ENCODE results near the gene RPS4Y1.

The RPS4Y1 gene

DNA sequence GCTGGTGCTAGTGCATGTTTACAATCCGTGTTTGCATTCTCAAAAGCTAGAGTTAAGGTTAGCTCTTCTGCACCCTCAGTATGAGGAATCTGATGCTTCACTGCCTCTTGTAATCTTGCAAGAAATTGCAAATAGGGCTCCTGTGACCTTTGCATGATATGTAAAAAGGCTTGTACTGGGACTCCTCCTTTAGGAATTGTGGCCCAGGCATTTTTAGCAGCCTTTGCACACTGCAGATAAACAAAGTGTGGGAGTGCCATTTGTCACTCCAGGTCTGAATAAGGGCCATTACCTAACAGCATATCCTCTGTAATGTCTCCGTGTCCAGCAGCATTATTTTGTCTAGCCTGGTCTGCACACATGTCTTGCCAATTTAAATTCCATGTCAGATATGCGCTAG, 44.5 kb downstream of the RPS4Y1 start:
- H3K36me3 ChIP-seq: no peaks in the 10 kb centered on the region
- DNase-seq: no peak
- TF ChIP-seq CTCF (IDR thresholded peaks at IDR 0.05; ENCODE audit: low read depth, low read length): no peak
- no peak overlapping the region for H3K27ac ChIP-seq
- H3K9me3 ChIP-seq (ENCODE audit: severe bottlenecking): no peaks in the 10 kb centered on the region
- H3K27me3 ChIP-seq (ENCODE audit: insufficient read depth, low read depth, severe bottlenecking): no peaks in the 10 kb centered on the region
- H3K4me3 ChIP-seq (ENCODE audit: low read depth, low read length): no peak overlapping the region

DNA sequence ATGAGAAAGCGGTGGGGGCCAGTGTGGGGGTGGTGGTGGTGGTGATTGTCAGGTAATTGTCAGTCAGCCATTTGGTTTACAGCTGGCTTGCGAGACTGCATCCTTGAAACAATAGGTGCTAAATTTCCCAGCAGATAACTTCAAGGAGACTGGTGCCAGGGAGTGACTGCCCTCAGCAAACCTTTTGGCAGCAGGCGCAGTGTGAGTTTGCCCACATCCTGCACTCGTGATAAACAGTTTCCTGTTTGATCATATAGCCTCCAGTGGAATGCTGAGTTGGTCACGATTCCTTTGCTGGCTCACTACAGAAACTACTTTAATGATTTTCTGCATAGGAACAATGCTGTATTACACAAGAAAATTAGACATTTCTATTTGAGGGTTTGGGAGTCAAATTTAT, 46.0 kb downstream of the RPS4Y1 start:
- Histone ChIP-seq H3K27me3 (ENCODE audit: insufficient read depth, low read depth, severe bottlenecking) (no peaks in the 10 kb centered on the region), H3K36me3 (no peaks in the 10 kb centered on the region), H3K9me3 (ENCODE audit: severe bottlenecking) (no peaks in the 10 kb centered on the region), H3K4me3 (ENCODE audit: low read depth, low read length) (no peak overlapping the region), H3K27ac (no peak overlapping the region)
- no peak for DNase-seq
- no peak for TF ChIP-seq CTCF (IDR thresholded peaks at IDR 0.05; ENCODE audit: low read depth, low read length)

DNA sequence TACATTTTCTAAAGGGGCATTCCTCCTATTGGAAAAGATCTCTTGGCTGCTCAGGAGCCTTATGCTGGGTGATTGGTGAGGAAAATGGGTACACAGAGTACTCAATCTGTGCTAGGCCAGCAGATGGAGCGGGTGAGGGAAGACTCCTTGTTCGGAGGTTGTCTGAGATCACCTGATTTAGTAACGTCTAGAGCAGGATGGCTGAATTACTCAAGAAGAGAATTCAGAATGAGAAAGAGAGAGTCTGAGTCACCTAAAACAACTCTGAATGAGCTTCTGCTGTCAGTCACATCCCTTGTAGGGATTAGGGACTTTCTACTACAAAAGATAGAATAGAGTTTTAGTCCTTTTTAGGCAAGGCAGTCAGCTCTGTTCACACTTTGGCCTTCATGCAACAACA, 46.6 kb downstream of the RPS4Y1 start:
- Histone ChIP-seq H3K4me3 (ENCODE audit: low read depth, low read length) (no peak overlapping the region), H3K27me3 (ENCODE audit: insufficient read depth, low read depth, severe bottlenecking) (no peaks in the 10 kb centered on the region), H3K27ac (no peak overlapping the region), H3K9me3 (ENCODE audit: severe bottlenecking) (no peaks in the 10 kb centered on the region), H3K36me3 (no peaks in the 10 kb centered on the region)
- no peak for TF ChIP-seq CTCF (IDR thresholded peaks at IDR 0.05; ENCODE audit: low read depth, low read length)
- no peak for DNase-seq

- H3K9me3 ChIP-seq (ENCODE audit: severe bottlenecking): no peaks in the 10 kb centered on the region
- H3K27me3 ChIP-seq (ENCODE audit: insufficient read depth, low read depth, severe bottlenecking): no peaks in the 10 kb centered on the region
- DNase-seq: no peak
- H3K4me3 ChIP-seq (ENCODE audit: low read depth, low read length): no peak overlapping the region
- no peak for TF ChIP-seq CTCF (IDR thresholded peaks at IDR 0.05; ENCODE audit: low read depth, low read length)
- H3K27ac ChIP-seq: no peak overlapping the region
- H3K36me3 ChIP-seq: no peaks in the 10 kb centered on the region
These were observed 52.1 kb downstream of the RPS4Y1 start for GRCh38 chrY:2893471-2893870.

DNA sequence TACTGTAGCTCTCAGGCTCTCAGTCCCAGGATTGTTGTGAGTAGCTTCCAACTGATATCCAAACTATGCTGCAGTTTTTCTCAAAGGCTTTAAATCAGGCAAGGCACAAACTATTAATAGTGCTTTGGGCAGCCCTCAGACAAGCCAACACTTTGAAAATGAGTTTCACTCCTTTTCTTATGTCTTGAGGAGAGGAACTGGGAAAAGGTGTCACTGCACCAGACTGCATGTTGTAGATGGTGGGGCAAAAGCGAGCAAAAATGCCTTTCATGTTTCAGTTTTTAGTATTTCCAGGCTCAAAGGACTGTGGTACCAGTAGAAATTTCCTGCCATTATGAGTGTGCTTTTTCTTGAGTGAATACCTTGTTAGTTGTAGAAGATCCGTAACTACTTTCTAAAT, 54.6 kb downstream of the RPS4Y1 start:
- H3K27ac ChIP-seq: no peak overlapping the region
- no peaks in the 10 kb centered on the region for H3K9me3 ChIP-seq (ENCODE audit: severe bottlenecking)
- no peak for DNase-seq
- TF ChIP-seq CTCF (IDR thresholded peaks at IDR 0.05; ENCODE audit: low read depth, low read length): no peak
- no peak overlapping the region for H3K4me3 ChIP-seq (ENCODE audit: low read depth, low read length)
- H3K27me3 ChIP-seq (ENCODE audit: insufficient read depth, low read depth, severe bottlenecking): no peaks in the 10 kb centered on the region
- no peaks in the 10 kb centered on the region for H3K36me3 ChIP-seq

GRCh38 chrY:2907356-2907755, 66.0 kb downstream of the RPS4Y1 start:
- no peak for DNase-seq
- Histone ChIP-seq H3K4me3 (ENCODE audit: low read depth, low read length) (no peak overlapping the region), H3K27me3 (ENCODE audit: insufficient read depth, low read depth, severe bottlenecking) (no peaks in the 10 kb centered on the region), H3K9me3 (ENCODE audit: severe bottlenecking) (no peaks in the 10 kb centered on the region), H3K27ac (no peak overlapping the region), H3K36me3 (no peaks in the 10 kb centered on the region)
- TF ChIP-seq CTCF (IDR thresholded peaks at IDR 0.05; ENCODE audit: low read depth, low read length): no peak

Data from WERI-Rb-1 (cell line).